ENCODE data around the gene GALNT2. TPM values are rescaled to one million over a fixed set of nuclear protein-coding genes. Genes with fewer than 3 reads are reported as not detected.

The GALNT2 gene
- total and polyA plus RNA-seq, 9 of the 15 experiments (the other 6 are each of a cell fraction or from before 2014, with no cell fraction given): 1.6 to 106 (median 51.9) TPM

DNA sequence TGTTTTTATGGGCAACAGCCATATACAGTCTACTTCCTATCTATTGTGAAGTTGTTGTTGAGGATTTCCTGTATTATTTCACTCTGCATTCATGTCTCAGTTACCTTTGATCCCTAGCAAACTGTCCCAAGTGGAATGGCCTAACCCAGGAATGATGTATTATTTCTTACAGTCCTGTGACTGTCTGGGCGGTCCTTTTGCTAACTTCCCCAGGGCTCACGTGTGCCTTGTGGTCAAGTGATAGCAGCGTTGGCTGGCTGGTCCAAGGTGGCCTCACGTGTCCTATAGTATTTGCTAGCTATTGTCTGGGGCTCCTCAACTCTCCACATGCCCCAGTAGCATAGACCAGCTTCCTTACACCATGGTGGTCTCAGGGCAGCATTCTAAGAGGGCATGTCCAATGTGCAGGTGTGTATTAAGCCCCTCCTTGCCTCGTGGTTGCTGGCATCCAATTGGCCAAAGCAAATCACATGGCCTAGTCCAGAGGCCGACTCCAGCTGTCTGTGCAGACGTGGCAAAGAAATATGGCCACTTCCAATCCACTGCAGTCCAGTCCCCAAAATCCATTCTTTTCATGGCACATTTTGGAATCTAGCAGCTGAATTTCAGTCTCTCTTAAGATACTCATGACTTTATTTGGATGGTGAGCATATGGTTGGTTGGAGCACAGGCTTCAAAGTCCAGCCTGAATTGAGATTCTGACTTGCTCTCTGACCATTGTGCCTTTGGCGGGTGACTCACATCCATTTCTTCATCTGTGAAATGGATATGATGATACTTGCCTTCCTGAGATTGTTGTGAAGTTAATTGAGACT, 94.1 kb downstream of the GALNT2 start (continued):
- TF ChIP-seq, protein P1, sequence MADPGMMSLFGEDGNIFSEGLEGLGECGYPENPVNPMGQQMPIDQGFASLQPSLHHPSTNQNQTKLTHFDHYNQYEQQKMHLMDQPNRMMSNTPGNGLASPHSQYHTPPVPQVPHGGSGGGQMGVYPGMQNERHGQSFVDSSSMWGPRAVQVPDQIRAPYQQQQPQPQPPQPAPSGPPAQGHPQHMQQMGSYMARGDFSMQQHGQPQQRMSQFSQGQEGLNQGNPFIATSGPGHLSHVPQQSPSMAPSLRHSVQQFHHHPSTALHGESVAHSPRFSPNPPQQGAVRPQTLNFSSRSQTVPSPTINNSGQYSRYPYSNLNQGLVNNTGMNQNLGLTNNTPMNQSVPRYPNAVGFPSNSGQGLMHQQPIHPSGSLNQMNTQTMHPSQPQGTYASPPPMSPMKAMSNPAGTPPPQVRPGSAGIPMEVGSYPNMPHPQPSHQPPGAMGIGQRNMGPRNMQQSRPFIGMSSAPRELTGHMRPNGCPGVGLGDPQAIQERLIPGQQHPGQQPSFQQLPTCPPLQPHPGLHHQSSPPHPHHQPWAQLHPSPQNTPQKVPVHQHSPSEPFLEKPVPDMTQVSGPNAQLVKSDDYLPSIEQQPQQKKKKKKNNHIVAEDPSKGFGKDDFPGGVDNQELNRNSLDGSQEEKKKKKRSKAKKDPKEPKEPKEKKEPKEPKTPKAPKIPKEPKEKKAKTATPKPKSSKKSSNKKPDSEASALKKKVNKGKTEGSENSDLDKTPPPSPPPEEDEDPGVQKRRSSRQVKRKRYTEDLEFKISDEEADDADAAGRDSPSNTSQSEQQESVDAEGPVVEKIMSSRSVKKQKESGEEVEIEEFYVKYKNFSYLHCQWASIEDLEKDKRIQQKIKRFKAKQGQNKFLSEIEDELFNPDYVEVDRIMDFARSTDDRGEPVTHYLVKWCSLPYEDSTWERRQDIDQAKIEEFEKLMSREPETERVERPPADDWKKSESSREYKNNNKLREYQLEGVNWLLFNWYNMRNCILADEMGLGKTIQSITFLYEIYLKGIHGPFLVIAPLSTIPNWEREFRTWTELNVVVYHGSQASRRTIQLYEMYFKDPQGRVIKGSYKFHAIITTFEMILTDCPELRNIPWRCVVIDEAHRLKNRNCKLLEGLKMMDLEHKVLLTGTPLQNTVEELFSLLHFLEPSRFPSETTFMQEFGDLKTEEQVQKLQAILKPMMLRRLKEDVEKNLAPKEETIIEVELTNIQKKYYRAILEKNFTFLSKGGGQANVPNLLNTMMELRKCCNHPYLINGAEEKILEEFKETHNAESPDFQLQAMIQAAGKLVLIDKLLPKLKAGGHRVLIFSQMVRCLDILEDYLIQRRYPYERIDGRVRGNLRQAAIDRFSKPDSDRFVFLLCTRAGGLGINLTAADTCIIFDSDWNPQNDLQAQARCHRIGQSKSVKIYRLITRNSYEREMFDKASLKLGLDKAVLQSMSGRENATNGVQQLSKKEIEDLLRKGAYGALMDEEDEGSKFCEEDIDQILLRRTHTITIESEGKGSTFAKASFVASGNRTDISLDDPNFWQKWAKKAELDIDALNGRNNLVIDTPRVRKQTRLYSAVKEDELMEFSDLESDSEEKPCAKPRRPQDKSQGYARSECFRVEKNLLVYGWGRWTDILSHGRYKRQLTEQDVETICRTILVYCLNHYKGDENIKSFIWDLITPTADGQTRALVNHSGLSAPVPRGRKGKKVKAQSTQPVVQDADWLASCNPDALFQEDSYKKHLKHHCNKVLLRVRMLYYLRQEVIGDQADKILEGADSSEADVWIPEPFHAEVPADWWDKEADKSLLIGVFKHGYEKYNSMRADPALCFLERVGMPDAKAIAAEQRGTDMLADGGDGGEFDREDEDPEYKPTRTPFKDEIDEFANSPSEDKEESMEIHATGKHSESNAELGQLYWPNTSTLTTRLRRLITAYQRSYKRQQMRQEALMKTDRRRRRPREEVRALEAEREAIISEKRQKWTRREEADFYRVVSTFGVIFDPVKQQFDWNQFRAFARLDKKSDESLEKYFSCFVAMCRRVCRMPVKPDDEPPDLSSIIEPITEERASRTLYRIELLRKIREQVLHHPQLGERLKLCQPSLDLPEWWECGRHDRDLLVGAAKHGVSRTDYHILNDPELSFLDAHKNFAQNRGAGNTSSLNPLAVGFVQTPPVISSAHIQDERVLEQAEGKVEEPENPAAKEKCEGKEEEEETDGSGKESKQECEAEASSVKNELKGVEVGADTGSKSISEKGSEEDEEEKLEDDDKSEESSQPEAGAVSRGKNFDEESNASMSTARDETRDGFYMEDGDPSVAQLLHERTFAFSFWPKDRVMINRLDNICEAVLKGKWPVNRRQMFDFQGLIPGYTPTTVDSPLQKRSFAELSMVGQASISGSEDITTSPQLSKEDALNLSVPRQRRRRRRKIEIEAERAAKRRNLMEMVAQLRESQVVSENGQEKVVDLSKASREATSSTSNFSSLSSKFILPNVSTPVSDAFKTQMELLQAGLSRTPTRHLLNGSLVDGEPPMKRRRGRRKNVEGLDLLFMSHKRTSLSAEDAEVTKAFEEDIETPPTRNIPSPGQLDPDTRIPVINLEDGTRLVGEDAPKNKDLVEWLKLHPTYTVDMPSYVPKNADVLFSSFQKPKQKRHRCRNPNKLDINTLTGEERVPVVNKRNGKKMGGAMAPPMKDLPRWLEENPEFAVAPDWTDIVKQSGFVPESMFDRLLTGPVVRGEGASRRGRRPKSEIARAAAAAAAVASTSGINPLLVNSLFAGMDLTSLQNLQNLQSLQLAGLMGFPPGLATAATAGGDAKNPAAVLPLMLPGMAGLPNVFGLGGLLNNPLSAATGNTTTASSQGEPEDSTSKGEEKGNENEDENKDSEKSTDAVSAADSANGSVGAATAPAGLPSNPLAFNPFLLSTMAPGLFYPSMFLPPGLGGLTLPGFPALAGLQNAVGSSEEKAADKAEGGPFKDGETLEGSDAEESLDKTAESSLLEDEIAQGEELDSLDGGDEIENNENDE (IDR thresholded peaks at IDR 0.05; ENCODE audit: low read depth, low read length): no peak
- TF ChIP-seq MXI1 (IDR thresholded peaks at IDR 0.05; ENCODE audit: low read depth, low read length) (no peak), ZNF324 (CRISPR knock-in tag; IDR thresholded peaks at IDR 0.05) (no peak), ZNF778 (CRISPR knock-in tag; IDR thresholded peaks at IDR 0.05) (no peak), EP400 (IDR thresholded peaks at IDR 0.05) (peak; percentile 88), SPI1 (IDR thresholded peaks at IDR 0.05; ENCODE audit: borderline replicate concordance, low read depth, low read length) (no peak), ZNF347 (CRISPR knock-in tag; IDR thresholded peaks at IDR 0.05; ENCODE audit: low read depth) (no peak), ZFX (CRISPR knock-in tag; IDR thresholded peaks at IDR 0.05) (0 out of 2 replicates have a peak, but pooled peaks have one; percentile 19), KLF16 (IDR thresholded peaks at IDR 0.05) (no peak), RHOXF2B (CRISPR knock-in tag; conservative IDR thresholded peaks at IDR 0.05) (no peak; the same call in 1 of the 2 replicates), KAT7 (CRISPR knock-in tag; IDR thresholded peaks at IDR 0.05; ENCODE audit: borderline replicate concordance) (no peak), HDGF (IDR thresholded peaks at IDR 0.05) (0 out of 2 replicates have a peak, but pooled peaks have one; percentile 70)
- TF ChIP-seq, protein P2, sequence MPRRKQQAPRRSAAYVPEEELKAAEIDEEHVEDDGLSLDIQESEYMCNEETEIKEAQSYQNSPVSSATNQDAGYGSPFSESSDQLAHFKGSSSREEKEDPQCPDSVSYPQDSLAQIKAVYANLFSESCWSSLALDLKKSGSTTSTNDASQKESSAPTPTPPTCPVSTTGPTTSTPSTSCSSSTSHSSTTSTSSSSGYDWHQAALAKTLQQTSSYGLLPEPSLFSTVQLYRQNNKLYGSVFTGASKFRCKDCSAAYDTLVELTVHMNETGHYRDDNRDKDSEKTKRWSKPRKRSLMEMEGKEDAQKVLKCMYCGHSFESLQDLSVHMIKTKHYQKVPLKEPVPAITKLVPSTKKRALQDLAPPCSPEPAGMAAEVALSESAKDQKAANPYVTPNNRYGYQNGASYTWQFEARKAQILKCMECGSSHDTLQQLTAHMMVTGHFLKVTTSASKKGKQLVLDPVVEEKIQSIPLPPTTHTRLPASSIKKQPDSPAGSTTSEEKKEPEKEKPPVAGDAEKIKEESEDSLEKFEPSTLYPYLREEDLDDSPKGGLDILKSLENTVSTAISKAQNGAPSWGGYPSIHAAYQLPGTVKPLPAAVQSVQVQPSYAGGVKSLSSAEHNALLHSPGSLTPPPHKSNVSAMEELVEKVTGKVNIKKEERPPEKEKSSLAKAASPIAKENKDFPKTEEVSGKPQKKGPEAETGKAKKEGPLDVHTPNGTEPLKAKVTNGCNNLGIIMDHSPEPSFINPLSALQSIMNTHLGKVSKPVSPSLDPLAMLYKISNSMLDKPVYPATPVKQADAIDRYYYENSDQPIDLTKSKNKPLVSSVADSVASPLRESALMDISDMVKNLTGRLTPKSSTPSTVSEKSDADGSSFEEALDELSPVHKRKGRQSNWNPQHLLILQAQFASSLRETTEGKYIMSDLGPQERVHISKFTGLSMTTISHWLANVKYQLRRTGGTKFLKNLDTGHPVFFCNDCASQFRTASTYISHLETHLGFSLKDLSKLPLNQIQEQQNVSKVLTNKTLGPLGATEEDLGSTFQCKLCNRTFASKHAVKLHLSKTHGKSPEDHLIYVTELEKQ (CRISPR knock-in tag; IDR thresholded peaks at IDR 0.05): 0 out of 2 replicates have a peak, but pooled peaks have one; percentile 13

All from K562 (cell line).